IPS-20b (cell line): ENCODE data around the gene CNOT10.

ENCODE experiments used
- H3K27ac ChIP-seq: one replicate; pipeline ENCODE4 v1.5.1; 2013; ENCODE audit warnings: low read length
- H3K27me3 ChIP-seq: 2 replicates; pipeline ENCODE4 v1.6.1; 2013; ENCODE audit warnings: mild to moderate bottlenecking, low read length, inconsistent platforms; ENCODE audit not compliant: insufficient read depth
- H3K36me3 ChIP-seq: 2 replicates; pipeline ENCODE4 v1.6.1; 2013; ENCODE audit warnings: low read depth, mild to moderate bottlenecking, inconsistent platforms, low read length, moderate library complexity; ENCODE audit not compliant: insufficient read depth
- H3K4me1 ChIP-seq: 2 replicates; pipeline ENCODE4 v1.6.1; 2013; ENCODE audit warnings: mild to moderate bottlenecking, control low read depth, inconsistent platforms, low read length, moderate library complexity; ENCODE audit not compliant: insufficient read depth
- H3K4me3 ChIP-seq: 2 replicates; pipeline ENCODE4 v1.5.1; 2013; ENCODE audit warnings: mild to moderate bottlenecking, low read length, inconsistent platforms
- H3K9ac ChIP-seq: 2 replicates; pipeline ENCODE4 v1.6.1; 2013; ENCODE audit warnings: low read depth, mild to moderate bottlenecking, inconsistent platforms, low read length, moderate library complexity
- H3K9me3 ChIP-seq: 2 replicates; pipeline ENCODE4 v1.6.1; 2013; ENCODE audit warnings: mild to moderate bottlenecking, low read depth, low read length, inconsistent platforms; ENCODE audit not compliant: insufficient read depth

Gene CNOT10

DNA sequence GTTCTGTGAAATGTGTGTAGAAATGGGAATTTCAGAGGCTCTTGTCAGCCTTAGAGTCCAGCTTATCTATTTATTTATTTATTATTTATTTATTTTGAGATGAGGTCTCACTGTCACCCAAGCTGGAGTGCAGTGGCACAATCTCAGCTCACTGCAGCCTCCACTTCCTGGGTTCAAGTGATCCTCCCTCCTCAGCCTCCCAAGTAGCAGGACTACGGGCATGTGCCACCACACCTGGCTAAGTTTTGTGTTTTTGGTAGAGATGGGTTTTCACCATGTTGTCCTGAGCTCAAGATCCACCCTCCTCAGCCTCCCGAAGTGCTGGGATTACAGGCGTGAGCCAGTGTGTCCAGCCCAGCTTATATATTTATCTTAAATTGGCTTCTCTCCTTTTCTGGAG is 11.5 kb downstream of the CNOT10 start:
- Histone ChIP-seq H3K27me3 (no peaks in the 10 kb centered on the region), H3K9me3 (no peaks in the 10 kb centered on the region), H3K9ac (no peak overlapping the region), H3K4me3 (no peak overlapping the region), H3K36me3 (peaks cover 8% of the 10 kb centered on the region; the same call in 1 of the 2 replicates), H3K27ac (no peak overlapping the region), H3K4me1 (no peaks in the 10 kb centered on the region)

DNA sequence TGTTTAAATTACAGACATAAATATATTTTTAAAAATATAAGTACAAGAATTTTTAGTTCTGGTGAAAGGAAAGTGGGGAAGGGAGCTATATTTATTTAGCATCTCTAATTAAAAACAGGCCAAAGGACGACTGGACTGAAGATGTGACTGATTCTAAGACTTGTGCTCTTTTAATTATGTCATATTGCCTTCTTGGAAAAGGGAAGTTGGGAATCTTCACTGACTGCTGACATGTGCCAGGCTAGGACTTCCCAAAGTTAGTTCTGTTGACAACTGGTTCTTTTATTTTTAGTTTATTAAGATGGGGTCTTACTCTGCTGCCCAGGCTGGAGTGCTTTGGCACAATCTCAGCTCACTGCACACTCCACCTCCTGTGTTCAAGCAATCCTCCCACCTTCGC is 13.5 kb downstream of the CNOT10 start:
- no peaks in the 10 kb centered on the region for H3K9me3 ChIP-seq
- H3K9ac ChIP-seq: no peak overlapping the region
- no peak overlapping the region for H3K4me3 ChIP-seq
- no peaks in the 10 kb centered on the region for H3K27me3 ChIP-seq
- no peak overlapping the region for H3K27ac ChIP-seq
- H3K36me3 ChIP-seq: peaks cover 8% of the 10 kb centered on the region; the same call in 1 of the 2 replicates
- no peaks in the 10 kb centered on the region for H3K4me1 ChIP-seq

DNA sequence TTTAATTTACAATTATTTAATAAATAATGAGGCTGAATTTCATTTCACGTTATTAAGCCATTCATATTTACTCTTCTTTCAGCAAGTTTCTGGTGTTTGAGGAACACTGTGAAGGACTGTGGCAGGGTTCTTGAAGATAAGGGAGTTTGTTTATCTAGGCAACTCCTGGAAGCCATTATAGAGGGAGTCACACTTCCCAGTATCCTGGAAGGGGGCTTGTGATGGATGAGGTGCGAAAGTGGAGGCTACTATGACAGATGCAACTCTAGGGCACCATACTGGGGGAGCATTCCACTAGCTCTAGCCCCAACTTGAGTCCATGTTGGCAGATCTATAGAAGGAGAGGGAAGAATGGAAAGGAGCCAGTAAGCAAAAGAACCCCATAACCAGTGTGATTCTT is 14.4 kb downstream of the CNOT10 start:
- Histone ChIP-seq H3K27ac (no peak overlapping the region), H3K36me3 (peaks cover 13% of the 10 kb centered on the region), H3K4me1 (no peaks in the 10 kb centered on the region), H3K9me3 (no peaks in the 10 kb centered on the region), H3K9ac (no peak overlapping the region), H3K4me3 (no peak overlapping the region), H3K27me3 (no peaks in the 10 kb centered on the region)

DNA sequence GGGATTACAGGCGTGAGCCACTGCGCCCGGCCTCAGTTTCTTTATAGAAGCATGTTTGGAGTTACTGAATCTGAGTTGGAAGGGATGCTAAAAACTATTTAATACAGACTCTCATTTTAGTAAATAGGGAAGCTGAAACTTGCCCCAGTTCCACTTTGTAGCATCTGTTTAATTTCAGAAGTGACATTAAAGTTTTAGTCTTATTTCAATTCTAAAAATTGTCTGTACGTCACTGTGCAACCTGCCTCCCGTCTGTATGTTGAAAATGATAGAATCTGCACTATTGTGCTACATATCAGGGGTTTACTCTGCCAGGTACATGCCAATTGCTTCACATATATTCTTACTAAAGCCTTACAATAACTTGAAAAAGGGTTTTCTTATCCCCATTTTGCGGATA is 15.3 kb downstream of the CNOT10 start:
- no peak overlapping the region for H3K27ac ChIP-seq
- no peaks in the 10 kb centered on the region for H3K27me3 ChIP-seq
- no peak overlapping the region for H3K9ac ChIP-seq
- H3K4me1 ChIP-seq: no peaks in the 10 kb centered on the region
- H3K4me3 ChIP-seq: no peak overlapping the region
- H3K36me3 ChIP-seq: peaks cover 21% of the 10 kb centered on the region
- no peaks in the 10 kb centered on the region for H3K9me3 ChIP-seq

DNA sequence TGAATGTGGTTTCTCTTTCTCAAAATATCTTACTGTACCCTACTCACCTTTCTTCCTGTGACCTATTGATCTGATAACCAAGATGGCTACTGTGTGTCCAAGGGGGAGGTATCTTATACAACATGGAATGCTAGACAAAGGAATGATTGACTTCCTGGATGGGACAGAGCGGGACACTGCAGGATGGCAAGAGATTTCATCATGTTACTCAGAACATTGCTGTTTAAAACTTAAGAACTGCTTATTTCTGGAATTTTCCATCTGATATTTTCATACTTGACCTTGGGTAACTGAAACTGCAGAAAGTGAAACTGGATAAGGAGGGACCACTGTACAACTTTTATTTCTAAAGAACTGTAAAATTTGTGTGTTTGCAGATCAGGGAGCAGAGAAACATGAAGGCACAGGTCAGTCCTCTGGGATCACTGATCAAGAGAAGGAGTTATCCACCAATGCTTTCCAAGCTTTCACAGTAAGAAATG is 18.5 kb downstream of the CNOT10 start:
- Histone ChIP-seq H3K36me3 (peaks cover 44% of the 10 kb centered on the region), H3K9ac (no peak overlapping the region), H3K27ac (no peak overlapping the region), H3K27me3 (no peaks in the 10 kb centered on the region), H3K4me1 (no peaks in the 10 kb centered on the region), H3K4me3 (no peak overlapping the region), H3K9me3 (no peaks in the 10 kb centered on the region)

DNA sequence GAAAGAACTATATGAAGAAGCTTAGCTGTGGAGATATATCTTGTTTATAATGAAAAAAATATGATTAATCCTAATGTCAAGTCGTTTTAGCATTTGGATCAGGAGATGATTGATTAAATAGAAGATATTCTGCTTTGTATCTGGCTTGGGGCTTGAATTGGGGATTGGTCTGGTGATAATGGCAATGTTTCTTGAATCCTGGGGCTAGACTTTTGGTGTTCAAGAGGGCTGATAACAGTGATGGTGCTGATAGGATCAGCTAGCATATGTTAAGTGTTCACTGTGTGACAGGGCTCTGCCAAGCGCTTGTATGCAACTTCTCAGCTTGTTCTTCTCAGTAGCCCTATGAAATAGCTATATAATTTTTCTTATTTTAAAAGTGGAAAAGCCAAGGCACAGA is 20.2 kb downstream of the CNOT10 start:
- no peak overlapping the region for H3K9ac ChIP-seq
- no peaks in the 10 kb centered on the region for H3K9me3 ChIP-seq
- peaks cover 50% of the 10 kb centered on the region for H3K36me3 ChIP-seq
- H3K27ac ChIP-seq: no peak overlapping the region
- no peaks in the 10 kb centered on the region for H3K27me3 ChIP-seq
- H3K4me3 ChIP-seq: no peak overlapping the region
- H3K4me1 ChIP-seq: no peaks in the 10 kb centered on the region

DNA sequence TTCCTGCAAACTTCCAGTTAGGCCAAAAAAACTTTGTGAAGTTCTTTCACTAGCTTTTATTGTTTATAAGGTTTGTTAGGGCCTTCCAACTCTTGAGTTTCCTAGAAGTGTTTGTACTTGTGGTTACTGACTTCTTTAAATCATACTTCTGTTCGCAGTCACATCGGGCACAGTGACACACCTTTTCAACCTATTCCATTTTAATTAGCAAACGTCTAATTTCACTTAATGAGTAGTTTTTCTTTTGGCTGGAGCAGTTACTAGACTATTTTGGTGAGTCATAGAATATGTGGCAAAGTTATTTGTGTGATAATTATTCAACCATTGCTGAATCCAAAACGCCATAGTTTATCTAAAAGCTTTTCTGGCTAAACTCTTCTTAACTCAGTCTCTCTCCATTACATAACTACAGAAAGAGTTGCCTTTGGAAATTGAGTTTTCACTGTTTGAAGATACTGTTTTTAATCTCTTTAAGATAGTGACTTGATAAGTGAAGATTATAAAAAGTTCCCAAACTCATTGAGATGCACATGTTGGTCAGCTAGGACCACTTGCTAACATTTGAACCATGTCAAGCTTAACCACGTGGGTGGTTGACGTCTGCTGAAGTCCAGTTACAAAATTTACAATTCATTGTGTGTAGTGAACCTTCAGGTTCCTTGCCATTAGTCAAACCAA is 21.5 kb downstream of the CNOT10 start:
- H3K27me3 ChIP-seq: no peaks in the 10 kb centered on the region
- peaks cover 61% of the 10 kb centered on the region for H3K36me3 ChIP-seq
- H3K27ac ChIP-seq: no peak overlapping the region
- no peaks in the 10 kb centered on the region for H3K4me1 ChIP-seq
- H3K9ac ChIP-seq: no peak overlapping the region
- H3K9me3 ChIP-seq: no peaks in the 10 kb centered on the region
- H3K4me3 ChIP-seq: no peak overlapping the region

DNA sequence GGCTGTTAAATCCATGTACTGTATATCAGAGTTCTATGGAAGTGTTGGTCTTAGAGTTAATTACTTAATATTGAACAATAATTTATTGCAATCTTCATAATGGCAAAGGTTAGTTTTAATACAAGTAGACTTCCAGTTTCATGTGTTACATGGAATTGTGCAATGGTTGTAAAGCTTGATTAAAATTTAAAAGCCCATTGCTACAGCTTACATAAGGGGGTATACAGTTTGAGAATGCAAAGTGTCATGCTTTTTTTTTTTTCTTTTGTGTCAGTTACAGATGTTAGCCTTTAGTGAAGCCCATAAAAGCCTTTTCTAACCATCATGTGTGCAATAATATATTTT is 22.0 kb downstream of the CNOT10 start:
- no peaks in the 10 kb centered on the region for H3K4me1 ChIP-seq
- H3K36me3 ChIP-seq: peaks cover 66% of the 10 kb centered on the region

DNA sequence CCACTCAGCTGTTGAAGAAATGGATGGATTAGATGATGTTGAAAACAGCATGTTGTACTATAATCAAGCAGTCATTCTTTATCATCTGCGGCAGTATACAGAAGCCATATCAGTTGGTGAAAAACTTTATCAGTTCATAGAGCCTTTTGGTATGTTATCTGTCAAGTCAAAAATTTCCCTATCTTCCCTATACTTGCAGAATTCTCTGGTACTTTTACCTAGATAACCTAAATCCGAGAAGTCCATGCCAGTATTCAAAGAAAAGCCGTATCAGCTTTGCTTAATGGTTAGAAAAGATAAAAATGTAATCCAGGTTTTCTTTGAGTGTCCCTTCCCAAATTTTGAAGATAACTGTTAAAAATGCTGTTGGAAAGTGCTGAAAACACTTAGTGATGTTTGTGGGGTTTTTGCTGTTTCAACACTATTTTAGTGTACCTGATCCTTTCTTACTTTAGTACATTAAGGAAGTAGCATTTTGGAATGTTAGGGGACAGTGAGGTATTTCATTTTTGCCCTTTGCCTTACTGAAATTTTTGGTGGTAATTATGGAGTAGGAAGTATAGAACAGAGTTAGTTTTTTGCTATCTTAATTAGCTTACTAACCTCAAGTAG is 23.8 kb downstream of the CNOT10 start:
- H3K36me3 ChIP-seq: peaks cover 84% of the 10 kb centered on the region
- H3K4me1 ChIP-seq: no peaks in the 10 kb centered on the region
- H3K9ac ChIP-seq: no peak overlapping the region
- H3K9me3 ChIP-seq: no peaks in the 10 kb centered on the region
- no peak overlapping the region for H3K4me3 ChIP-seq
- H3K27ac ChIP-seq: no peak overlapping the region
- H3K27me3 ChIP-seq: no peaks in the 10 kb centered on the region

More for the DNA sequence above, 22.0 kb downstream of the CNOT10 start:
- H3K9ac ChIP-seq: no peak overlapping the region
- H3K27ac ChIP-seq: no peak overlapping the region
- H3K9me3 ChIP-seq: no peaks in the 10 kb centered on the region
- H3K27me3 ChIP-seq: no peaks in the 10 kb centered on the region
- no peak overlapping the region for H3K4me3 ChIP-seq

DNA sequence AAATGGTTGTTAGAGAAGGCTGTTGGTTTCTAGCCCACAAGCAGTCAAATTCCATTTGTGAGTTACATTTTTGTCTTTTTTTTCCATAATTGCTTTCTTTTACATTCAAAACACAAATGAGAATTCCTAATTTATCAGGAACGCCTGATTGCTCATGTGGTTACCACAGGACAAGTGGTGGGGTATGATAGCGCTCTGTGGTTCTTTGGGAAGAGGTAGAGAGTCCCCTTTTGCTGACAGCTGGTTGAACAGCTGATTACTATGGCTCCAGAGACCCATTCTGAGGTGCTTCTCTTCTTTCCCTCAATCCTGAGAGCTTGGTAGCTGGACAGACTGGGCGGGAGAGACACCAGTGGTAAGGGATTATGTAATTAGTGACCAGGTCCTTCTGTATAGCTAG is 24.4 kb downstream of the CNOT10 start:
- no peak overlapping the region for H3K27ac ChIP-seq
- peaks cover 86% of the 10 kb centered on the region for H3K36me3 ChIP-seq

DNA sequence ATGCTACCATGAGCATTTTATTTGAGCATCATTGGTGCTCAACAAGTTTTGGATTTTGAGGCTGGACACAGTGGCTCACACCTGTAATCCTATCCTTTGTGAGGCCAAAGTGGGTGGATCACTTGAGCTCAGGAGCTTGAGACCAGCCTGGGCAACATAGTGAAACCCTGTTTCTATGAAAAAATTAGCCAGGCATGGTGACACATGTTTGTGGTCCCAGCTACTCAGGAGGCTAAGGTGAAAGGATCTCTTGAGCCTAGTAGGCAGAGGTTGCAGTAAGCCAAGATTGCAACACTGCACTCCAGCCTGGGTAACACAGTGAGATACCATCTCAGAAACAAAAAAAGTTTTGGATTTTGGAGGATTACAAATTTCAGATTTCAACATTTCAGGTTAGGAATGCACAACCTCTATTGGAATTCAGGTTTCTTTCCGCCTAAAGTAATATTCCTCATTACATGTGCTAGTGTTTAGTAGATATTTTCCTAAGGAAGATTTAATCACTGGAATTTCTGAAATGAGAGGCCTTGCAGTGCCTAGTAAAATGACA is 27.6 kb downstream of the CNOT10 start:
- Histone ChIP-seq H3K9ac (no peak overlapping the region), H3K9me3 (no peaks in the 10 kb centered on the region), H3K36me3 (peaks cover 88% of the 10 kb centered on the region), H3K27ac (no peak overlapping the region), H3K4me1 (no peaks in the 10 kb centered on the region), H3K4me3 (no peak overlapping the region), H3K27me3 (no peaks in the 10 kb centered on the region)

More for the DNA sequence above, 24.4 kb downstream of the CNOT10 start:
- Histone ChIP-seq H3K9ac (no peak overlapping the region), H3K9me3 (no peaks in the 10 kb centered on the region), H3K4me1 (no peaks in the 10 kb centered on the region), H3K27me3 (no peaks in the 10 kb centered on the region), H3K4me3 (no peak overlapping the region)

DNA sequence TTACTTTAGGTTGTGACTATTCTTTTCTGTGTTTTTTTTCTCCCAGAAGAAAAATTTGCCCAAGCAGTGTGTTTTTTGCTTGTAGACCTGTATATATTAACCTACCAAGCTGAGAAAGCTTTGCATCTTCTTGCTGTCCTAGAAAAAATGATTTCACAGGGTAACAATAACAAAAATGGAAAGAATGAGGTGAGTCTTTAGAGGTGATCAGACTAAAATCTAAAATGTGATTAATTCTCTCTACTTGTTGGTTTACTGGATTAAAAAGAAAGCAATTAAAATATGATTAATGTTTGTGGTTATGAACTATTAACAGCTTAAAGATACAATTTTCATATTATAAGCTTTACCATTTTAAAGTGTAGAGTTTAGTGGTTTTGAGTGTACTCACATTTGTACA is 28.2 kb downstream of the CNOT10 start:
- Histone ChIP-seq H3K9ac (no peak overlapping the region), H3K4me1 (no peaks in the 10 kb centered on the region), H3K36me3 (peaks cover 91% of the 10 kb centered on the region), H3K4me3 (no peak overlapping the region), H3K27ac (no peak overlapping the region), H3K9me3 (no peaks in the 10 kb centered on the region), H3K27me3 (no peaks in the 10 kb centered on the region)
